HG03064 (cell line): ENCODE measurements around the gene TCF7L1.
"Not testable (repeated sequence)": the region's sequence is repeated elsewhere in the genome, so short reads cannot be mapped to it uniquely, and the experiment has no call there.

Experiments
- ATAC-seq: cut with Tn5 transposase; IDR thresholded peaks from one replicate; pipeline ENCODE4 v1.9.1; 2021; ENCODE audit warnings: low read depth; ENCODE audit not compliant: unreplicated experiment

The TCF7L1 gene

DNA sequence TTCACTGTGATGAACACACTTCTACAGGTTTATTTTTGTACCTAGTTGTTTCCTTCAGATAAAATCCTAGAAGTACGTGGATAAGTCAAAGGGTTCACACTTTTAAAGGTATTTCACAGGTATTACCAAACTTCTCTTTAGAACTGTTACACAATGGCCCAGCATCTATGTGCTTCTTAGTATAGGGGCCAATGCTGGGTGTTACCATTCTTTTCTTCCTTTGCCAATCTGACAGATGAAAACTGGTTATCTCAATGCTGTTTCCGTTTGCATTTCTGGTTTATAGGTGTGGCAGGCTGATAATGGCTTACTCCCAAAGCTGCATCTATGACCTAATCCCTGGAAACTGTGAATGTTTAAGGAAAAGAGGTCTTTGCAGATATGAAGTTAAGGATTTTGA is 2.8 kb upstream of the TCF7L1 start:
- no peak for ATAC-seq

DNA sequence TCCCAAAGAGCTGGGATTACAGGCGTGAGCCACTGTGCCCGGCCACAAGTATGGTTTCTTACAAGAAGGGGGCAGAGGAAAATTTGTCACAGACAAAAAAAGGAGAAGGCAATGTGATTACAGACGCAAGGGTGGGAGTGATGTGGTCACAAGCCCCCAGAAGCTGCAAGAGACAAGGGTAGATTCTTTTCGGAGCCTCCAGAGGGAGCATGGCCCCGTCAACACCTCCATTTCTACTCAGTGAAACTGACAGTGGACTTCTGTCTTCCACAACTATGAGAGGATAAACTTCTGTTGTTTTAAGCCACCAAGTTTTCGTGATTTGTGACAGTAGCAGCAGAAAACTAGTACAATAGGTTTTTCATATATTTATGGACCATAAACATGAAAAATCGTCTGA is 2.1 kb upstream of the TCF7L1 start:
- ATAC-seq, result no peak

DNA sequence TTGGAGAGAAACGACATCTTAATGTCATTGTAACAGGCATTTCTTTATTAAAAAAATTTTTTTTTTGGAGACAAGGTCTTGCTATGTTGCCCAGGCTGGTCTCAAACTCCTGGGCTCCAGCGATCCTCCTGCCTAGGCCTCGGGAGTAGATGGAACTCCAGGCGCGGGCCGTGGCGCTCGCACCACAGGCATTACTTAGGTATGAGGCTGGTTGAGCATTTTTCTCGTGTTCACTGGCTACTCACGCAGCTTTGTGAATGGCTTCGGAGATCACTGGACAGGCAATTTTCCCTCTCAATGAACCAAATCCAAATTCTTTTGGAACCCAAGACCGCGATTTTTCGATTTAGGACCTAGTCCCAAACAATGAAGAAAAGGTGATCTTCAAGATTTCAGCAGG is 795 bp upstream of the TCF7L1 start:
- no peak for ATAC-seq

DNA sequence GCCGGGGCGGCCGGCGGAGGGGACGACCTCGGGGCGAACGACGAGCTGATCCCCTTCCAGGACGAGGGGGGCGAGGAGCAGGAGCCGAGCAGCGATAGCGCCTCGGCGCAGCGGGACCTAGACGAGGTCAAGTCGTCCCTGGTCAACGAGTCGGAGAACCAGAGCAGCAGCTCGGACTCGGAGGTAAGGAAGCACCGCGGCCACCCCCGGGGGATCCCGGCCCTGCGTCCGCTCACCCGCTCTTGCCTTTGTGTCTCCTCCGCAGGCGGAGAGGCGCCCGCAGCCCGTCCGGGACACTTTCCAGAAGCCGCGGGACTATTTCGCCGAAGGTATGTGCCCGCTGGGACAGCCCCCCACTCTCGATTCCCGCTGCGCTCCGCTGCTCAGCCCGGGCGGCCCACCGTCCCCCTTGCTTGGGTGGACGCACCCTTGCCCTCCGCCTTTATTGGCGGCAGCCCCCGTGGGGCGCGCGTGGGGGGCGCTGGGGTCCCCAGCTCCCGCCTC is 611 bp downstream of the TCF7L1 start:
- no peak for ATAC-seq

DNA sequence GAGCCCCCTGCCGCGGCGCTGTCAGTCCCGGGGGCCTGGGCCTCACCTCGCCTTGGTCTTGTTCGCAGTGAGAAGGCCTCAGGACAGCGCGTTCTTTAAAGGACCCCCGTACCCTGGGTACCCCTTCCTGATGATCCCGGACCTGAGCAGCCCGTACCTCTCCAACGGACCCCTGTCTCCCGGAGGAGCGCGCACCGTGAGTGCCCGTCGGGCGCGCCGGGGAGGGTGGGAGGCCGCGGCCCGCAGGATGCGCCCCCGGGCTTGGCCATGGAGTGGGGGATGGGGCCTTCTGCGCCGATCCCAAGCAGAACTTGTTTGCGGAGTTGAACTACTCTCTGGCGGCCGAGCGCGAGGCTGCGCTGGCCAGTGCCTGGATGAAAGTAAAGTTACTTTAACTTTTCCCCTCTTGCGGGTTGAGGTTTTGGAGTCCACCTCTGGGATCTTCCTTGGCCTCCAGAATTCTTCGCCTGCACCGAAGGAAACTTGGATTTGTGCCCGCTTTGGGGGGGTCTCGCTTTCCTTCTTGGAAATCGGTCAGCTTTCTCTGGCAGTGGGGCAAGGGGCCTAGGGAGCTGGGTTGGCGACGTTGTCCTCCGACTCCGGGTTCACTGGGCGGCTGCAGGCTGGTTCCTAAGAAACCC is 1.2 kb downstream of the TCF7L1 start:
- ATAC-seq, result no peak

DNA sequence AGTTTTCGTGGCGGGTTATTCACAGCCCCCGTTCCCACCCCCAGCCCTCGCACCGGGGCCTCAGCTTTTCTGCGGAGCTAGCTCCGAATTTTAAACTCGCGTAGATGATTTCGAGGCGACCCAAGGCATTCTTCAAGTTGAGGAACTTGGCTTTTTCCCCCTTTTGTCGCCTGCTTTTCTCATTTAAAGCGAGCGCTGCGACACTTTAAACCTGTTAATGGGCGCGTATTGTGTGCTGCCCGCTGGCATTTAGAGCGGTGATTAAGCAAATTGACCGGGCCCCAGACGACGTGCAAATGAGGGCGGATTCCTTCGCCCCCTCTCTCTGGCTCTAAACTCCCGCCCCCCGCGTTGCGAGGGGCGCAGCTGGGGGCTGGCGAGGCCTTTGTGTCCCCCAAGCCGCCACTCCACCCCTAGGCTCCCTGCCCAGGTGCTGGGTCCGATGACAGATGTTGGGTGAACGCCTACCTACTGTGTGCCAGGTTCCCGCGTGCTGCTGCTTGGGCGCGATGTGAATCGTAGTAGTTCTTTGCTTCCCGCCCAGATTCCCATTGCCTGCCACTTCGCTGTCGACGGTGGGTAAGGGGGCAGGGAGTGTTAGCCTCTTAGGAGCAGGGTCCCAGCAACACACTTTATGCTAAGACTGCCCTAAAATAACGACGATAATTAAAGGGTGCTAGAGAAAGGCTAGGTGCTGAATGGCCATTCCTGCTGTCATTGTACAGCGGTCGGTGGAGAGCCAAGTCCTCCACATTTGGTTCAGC is 1.9 kb downstream of the TCF7L1 start:
- ATAC-seq, result no peak

DNA sequence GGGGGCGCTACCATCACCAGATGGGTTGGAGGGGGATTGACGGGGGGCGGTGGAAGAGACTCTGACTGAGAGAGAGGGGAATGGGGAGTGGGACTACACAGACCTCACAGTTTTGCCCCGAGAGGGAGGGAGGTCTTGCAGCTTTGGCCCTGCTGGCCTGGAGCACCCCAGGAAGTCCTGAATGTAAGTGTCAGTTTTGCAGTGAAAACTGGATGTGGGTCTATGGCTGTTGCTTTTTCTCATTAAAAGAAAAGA is 2.4 kb downstream of the TCF7L1 start:
- no peak for ATAC-seq

DNA sequence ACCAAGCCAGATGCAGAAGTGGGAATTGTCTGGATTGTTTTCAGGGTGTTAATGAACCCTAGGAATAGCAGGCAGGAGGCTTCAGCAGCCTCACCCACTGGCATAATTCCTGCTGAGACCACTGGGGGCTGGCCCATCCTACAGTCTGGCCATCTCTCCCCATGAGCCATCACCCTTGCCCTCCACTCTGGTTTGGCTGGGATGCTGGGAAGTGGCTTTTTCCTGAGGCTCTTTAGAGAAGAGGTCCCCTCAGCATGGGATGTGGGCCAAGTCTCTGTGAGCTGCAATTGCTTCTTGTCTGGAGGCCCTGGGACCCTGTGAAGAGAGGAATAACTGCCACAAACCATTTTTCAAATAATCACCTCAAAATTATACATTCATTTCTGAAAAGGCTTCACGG is 4.0 kb downstream of the TCF7L1 start:
- ATAC-seq, result no peak

DNA sequence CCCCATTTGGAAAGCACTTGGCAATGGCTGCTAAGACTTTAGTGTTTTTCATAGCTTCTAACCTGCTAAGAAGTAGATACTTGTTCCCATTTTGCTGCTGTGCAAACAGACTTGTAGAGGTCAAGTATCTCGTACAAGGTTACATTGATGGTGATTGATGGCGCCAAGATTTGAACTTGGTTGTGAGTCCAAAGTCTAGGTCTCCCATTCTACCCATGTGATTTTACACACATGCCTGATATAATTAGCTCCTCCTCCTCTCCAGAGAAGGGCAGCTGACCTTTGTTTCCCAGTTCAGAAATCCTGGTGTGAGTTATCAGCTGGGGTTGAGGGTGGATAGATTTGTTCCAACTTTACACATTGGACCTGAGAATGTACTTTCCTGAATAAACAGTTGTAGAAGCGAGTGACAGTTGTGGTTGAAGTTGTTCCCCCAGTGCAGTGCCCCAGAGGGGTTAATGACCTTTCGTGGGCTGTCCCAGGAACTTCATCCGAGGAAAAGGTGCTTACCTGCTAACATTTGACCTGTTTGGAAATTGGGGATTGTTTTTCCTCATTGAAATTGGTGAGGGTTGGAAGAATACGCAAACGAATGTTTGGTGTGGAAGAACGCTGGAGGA is 10.4 kb downstream of the TCF7L1 start:
- ATAC-seq, result no peak

DNA sequence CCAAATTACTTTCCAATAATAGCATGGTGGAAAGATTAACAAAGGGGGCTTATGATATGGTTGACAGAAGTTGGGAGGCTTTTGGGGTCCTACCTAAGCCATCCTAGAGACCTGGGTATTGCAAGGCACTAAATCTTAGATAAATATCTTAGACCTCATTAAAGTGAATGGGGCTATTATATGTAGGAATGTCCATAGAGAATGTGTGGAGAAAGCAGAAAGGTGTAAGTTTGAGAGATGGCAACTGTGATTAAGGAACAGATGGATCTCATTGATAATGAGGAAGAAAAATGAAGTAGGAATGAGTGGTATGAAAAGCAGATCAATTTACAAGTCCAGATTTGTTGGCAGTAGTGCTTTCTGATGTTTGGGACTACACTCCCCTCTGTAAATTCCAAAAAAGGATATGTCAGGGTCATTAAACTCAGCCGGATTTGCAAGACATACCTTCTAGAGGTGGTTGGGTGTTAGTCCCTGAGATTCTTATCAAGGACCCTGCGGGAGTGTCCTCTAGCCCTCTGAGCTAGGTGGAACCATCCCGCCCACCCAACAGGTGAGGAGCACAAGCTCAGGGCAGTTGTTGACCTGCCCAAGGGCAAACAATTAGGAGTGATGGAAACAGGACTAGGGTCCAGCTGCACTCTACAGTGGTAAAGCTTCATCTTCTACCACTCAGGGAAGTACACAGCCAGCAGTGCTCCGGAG is 12.1 kb downstream of the TCF7L1 start:
- ATAC-seq, result no peak

DNA sequence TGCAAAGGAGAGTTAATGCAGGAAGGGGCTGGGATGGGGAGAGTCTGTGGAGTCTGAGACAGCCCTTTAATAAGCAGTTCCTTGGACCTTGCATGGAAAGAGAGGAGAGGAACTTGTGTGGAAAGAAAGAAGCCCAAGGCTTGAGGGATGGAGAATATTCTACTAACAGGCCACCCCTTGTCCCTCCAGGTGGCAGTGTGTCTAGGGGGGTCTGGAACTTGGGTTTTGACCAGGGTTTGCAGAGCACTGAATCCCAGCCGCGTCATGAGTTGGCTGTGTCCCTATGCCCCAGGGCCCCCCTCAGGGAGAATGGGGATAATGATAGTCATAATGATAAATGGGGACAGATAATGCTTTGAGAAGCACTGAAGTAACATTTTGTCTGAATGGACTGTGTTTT is 15.0 kb downstream of the TCF7L1 start:
- no peak for ATAC-seq

DNA sequence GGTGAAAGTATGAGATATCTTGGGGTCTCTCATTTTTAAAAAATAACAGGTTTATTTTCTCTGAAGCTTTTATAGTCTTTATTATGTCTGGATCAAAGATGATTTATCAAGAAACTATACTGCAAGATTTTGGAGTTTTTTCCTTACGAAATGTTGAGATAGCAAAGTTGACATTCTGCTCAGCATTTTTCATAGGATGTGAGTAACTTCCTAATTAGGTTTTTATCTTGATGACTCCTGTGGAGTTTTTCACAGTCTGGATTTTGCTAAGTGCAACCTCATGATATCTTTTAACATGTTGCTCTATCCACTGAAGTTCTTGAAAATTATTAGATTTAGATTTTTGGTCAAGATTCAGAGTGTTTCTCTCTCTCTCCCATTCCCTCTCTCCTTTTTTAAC is 17.8 kb downstream of the TCF7L1 start:
- ATAC-seq, result no peak

DNA sequence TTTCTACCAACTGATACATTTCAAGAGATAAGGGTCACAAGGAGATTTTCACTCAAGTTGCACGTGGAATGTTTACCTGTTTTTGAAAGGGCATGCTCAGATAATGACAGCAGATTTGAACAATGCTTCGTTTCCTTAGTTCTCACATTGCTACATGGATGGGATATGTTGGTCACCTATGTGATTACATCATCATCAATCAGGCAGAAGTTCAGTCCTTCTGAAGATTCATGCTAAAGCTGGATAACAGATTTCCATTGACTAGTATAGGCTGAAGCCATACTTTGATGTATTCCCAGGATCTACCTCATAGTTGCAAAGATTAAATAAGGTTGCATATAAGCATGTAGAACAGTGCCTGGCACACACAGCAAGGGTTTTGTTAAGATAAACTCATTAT is 19.7 kb downstream of the TCF7L1 start:
- ATAC-seq, result no peak

DNA sequence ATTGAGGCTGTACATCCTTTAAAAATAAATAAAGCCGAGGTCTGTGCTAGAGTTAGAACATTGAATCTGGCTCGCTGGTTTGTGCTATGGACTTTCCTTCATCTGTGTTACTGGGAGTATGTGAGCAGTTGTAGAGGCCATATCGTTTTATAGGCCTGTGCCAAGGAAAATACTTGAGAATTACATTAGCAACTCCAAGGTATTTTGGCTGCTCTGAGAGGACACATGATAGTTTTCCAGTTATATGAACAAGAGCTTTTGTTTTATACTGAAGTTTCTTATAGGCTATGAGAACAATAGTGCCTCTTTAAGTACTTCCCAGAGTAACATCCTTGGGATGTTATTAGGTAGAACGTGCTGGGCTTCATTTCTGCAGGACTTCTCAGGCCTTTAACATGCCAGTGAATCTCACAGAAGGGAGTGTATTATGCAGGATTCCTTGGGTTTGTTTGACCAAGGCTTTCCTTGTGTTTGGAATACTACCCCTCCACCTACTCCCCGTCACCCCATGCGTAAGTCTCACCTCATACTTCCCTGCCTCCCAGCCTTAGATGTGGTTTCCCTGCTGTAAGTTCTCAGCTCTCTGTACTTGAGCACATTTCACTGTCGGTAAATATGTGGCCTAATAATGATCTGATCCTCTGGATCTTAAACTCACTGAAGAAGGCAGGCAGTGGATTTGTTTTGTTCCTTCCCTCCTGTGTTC is 21.0 kb downstream of the TCF7L1 start:
- no peak for ATAC-seq

DNA sequence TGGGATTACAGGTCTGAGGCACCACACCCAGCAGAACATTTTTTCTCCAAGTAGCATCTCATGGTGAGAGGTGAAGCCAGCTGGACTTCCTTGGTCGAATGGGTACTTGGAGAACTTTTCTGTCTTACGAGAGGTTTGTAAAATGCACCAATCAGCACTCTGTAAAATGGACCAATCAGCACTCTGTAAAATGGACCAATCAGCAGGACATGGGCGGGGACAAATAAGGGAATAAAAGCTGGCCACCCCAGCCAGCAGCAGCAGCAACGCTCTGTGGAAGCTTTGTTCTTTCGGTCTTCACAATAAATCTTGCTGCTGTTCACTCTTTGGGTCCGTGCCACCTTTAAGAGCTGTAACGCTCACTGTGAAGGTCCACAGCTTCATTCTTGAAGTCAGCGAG is 21.9 kb downstream of the TCF7L1 start:
- ATAC-seq, result not testable (repeated sequence)

DNA sequence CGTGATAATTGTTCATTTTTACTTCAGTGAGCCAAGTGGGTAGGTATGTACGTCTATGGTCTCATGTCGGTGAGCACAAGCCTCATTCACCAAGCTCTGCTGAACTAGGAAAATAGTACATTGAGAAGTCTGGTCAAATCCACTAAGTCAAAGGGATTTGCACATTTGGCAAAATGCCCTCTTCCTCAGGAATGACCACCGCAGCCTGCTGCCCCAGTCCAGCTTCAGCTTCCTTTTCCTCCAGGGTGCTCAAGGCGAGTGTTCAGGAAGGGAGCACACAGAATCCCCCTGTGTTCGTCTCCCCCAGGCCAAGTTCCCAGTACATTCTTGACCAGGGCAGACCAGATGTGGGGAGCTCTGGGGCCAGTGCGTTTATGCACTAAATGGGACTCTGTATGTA is 23.0 kb downstream of the TCF7L1 start:
- ATAC-seq, result no peak

DNA sequence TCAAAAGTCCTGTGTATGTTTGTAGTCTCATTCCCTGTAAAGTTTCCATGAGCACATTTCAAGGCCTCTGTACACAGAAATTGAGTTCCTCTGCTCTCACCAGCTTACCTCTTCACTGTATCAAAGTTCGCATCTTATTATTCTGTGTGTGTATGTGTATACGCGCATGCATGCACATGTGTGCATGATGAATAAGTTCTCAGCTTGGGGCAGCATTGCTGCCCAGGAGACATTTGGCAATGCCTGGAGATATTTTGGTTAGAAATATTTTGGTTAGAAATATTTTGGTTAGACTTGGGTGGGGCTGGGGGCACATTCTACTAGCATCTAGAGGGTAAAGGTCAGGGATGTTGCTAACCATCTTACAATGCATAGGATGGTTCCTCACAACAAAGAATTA is 23.4 kb downstream of the TCF7L1 start:
- ATAC-seq, result no peak

DNA sequence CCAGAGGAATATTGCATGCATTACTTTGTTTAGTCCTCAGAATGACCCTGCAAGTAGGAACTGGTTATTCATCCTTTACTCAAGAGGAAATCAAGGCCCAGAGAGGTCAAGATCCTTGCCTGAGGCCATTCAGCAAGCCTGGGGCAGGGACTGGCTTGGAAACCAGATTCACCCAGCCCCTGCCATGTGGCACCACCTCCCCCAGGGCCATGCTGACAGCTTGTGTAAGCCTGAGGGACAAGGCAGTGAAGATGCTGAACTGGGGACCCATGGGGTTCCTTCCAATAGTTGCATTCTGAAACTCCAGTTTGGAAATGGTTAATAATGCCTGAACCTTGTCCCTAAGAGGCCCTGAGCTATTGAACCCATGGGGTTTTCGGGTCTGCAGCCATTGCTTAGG is 24.2 kb downstream of the TCF7L1 start:
- ATAC-seq, result no peak

DNA sequence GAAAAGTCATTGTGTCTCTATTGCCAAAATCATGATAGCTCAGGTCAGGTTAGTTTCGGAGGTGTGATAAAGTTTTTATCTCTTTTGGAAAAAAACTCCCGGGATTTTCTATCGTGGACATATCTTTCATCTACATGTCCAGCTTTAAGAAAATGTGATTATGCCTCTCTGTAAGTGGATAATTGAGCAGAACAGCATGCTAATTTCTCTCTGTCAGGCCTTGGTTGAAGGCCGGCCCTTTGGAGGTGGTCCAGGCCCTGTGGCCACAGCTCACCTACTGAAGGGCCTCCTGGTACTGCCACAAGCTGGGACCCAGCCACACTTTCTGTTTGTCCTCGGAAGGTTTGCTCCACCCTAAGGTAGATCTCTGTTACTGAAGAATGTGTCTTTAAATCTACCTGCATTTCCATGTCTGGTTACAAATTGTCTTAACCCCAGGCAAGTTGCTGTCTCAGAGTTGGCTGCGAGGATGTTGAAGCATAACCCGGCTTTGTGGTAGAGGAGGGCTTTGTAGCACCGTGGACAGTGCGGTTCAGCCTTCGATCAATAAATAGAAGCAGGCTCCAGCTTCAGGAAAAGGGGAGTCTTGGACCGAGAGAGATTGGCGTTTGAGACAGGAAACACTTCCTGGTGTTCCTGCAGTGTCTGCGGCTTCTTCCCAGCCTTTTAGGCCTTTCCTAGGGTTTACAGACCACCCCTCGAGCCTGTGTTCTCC is 25.5 kb downstream of the TCF7L1 start:
- ATAC-seq, result no peak

DNA sequence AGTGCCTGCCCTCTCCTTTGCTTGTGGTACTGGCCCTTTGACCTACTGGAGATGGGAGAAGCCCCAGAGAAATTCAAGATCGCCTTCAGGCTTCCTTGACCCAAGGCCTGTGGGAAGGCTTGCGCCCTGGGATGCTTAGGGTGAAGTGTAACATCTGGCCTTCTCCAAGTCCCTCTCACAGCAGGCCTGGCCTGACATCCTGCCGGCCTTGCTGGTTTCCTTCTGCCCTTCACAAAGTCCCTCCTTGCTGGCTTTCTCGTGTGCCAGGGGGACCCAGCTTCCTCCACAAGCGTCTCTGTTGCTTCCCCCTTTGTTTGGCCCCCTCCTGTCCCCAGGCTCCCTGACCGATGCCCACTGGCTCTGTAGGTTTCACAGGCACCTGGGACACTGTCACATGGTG is 26.4 kb downstream of the TCF7L1 start:
- no peak for ATAC-seq
